Femur (tissue), 1 donor: Measurements from ENCODE around the gene NT5C.

Experiments
- DNase-seq: peaks from one replicate; pipeline ENCODE4 v3.0.0-alpha.2; 2017

NT5C gene

DNA sequence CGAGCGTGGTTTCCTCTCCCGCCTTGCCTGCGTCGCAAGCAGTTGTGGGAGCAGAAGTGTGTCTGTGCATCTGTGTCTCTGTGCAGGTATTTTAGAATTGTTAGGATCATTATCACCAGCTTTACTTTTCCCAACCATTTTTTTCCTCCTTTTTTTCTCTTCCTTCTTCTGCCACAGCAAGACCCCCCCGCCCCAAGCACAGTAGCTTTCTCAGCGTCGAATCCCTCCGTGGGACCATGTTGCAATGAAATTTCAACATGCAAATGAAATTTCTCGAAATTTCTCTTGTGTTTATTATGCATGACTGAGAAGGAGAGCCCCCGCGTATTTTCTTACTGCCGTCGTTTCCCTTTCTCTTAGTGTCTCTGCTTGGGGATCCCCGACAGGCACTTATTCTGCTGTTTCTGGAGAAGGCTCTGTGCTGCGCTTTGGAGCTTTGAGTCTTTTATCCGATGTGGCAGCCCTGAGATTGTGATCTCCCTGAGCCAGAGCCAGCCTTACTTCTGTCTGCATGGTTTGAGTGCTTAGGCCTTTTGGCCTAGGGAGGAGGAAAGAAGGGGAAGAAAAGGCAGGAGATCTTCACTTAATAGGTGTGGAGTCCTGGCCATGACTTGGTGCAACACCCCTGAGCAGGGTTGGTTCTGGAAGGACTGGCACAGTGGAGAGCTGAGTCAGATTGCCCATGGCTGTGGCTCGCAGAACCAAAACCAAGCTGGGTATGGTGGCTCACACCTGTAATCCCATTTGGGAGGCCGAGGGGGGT lies 16.8 kb downstream of the NT5C start:
- DNase-seq: no peak

DNA sequence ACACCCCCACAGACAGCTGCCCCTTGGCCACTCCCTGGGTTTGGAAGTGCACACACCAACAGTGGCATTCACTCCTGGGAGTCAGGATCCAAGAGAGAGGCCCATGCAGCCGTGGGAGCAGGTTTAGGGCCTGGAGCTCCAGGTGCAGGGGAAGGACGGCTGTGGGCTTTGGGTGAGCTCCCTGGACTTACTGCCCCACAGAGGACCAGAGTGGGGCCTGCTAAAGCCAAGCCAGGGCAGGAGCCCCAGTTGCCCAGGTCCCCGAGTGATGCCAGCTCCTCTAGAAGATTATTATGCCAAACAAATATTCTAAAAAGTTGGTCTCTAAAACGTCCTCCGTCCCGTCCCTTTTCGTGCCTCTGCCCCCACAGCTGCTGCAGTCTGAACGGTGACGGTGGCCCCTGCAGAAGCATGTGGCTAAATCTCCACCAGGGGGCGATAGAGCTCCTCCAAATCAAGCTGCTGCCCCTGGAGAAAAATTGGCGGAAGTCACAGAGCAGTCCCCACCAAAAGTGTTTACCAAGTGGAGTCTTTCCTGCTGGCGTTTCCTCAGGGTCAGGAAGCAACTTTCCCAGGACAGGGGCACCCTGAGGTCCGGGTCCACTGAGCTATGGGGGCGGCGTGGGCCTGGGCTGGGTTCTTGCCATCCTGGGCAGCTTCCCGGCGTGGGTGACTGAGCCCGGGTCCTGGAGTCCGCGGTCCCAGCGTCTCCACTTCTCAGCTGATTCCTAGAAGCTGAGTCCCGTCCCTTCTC lies 17.6 kb downstream of the NT5C start:
- peak; percentile 93 for DNase-seq

DNA sequence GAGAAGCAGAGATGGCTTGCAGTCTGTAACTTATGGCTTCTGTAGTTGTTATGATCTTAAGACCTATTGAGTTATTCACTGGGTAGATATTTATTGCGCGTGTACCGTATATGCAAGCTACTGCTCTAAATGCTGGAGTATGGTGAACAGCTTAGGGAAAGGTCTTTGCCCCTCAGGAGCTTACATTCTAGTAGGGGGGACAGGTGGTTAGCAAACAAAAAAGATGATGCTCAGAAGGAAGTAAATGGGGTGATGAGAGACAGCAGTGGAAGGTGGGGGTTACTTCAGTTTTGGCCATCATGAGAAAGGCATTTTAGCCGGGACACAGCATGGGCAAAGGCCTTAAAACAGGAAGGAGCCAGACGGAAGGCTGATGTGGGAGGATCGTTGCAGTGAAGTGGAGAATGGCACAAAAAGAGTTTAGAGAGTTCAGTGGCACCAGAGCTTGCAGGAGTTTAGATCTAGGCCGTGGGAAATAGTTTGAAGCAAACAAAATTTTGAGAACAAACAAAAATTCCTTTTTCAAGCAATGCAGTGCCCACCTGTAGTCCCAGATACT lies 19.7 kb downstream of the NT5C start:
- no peak for DNase-seq

DNA sequence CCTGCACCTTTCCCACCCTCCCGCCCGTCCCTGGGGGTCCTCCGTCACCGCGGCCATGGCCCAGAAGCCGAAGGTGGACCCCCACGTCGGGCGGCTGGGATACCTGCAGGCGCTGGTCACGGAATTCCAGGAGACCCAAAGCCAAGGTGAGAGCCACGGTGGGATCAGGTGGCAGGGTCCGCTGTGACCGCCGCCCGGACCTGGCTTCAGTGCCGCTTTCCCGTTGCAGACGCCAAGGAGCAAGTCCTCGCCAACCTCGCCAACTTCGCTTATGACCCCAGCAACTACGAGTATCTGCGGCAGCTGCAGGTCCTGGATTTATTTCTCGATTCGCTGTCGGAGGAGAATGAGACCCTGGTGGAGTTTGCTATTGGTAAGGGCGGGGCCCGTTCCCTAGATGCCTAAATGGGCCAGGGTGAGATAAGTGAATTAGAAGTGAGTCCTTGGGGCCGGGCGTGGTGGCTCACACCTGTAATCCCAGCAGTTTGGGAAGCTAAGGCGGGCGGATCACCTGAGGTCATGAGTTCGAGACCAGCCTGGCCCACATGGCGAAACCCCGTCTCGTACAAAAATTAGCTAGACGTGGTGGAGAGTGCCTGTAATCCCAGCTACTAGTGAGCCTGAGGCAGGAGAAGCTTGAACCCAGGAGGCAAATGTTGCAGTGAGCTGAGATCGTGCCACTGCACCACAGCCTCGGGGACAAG lies 21.2 kb downstream of the NT5C start:
- no peak for DNase-seq

DNA sequence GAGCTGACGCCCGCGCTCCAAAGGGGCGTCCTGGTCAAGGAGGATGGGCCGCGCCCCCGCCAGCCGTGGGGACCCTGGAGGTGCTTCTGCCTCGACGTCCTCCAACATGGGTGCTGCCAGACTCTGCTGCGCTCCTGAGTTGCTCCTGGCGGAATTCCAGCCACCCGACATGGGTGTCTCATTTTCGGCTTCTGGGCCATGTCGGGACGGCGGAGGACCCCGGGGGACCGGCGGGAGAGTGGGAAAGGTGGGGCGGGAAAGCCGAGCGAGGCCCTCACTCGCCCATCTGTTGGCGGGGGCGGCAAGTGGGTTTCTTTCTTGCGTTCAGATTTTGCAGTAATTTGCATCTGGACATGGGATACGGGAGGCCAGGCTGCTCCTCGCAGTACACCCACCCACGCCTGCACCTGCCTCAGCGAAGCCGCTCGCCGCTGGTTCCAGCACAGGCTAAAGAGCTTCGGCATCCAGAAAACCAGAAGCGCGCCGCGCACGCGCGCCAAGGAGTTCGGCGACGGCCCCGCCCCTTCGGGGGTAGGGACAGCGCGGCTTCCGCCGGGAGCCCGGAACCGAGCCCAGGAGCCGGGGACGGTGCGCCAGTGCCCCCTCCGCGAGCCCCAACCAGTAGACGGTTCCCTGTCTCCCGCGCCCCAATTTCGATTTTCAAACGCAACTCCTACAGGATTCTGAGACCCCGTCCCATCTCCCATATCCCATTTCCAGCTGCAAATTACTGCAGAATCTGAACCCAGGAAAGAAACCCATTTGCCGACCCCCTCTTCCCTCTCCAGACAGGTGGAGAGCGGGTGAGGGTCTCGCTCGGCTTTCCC lies 21.9 kb downstream of the NT5C start, which contains the start of gene ARMC7:
Gene ARMC7, plus strand, starts transcription at position 563 of the 827 bp plus-strand sequence. CDS start 320 bp downstream, outside the sequence.
- peak; percentile 93 for DNase-seq

DNA sequence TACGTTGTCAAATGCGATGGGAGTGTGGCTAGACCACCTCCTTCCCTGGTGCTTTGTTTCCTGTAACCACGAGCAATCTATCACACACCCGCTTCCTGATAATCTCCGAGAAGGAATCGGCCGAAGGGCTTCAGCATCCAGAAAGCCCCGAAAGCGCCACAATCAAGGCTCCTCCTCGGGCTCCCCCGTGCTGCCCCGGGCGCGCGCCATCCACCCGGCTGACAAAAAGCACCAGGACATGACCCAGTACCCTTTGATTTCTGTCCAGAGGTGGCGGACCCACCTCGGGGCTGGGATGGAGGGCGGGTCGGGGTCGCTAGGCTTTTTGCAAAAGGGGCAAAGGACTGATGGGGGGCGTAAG lies 22.5 kb downstream of the NT5C start:
- no peak for DNase-seq

DNA sequence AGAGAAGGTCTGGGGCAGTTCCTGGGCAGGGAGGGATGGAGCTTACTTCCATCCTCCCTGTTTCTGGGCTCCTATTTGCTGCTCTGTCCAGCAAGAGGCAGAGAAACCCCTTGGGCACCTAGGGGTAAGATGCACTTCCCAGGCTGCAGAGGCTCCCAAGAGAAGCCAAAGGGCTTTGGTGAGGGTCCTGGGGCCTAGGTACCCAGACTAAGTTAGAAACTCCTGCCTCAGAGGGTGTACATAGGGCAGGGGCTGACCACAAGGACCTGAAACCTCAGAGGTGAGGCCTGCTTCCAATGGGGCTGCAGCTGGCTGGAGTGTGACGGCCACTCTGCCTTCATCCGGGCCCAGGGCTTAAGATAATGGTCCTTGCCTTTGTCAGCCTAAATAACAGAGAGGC lies 23.3 kb downstream of the NT5C start:
- DNase-seq: no peak

DNA sequence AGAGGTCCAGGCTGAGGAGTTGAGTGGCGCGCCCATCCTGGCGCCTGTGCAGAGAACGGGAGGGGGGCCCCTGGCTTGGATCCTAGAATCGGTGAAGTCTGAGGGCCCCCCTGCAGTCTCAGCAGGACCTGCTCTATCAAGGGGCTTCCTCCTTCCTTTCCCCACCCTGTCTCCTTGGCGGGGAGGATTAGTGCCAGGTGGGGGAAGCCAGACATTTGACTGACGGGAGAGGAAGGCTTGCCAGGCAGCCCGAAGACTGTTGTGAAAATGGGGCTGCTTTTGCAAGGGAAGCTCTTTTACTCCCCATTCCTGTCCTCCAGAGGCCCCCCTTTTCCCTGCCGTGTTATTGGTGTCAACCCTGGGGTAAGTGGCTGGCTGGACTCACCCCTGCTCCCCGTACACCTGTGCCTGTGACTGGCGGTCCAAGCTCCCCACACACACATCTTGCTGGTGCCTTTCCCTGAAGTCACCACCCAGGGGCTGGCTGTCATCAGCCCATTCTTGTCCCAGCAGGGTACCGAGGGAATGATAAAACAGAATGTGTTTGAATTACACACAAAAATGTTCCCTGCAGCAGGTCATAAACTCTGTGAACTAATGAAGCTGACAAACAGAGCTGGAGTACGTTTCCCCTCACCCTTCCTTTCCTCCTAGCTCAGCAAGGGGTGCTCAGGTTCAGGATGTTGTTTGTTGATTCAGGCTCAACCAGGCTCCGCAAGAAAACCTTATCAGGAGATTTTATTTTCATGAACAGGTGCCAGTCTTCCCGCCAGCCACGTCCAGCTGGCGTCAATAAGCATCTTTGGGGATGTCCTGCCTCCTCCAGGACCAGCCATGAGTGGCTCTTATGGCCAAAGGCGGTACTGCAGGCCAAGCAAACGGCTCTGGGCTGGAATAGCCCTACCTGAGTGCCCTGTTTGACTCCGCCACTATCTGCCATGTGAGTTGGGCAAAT lies 26.1 kb downstream of the NT5C start:
- no peak for DNase-seq

DNA sequence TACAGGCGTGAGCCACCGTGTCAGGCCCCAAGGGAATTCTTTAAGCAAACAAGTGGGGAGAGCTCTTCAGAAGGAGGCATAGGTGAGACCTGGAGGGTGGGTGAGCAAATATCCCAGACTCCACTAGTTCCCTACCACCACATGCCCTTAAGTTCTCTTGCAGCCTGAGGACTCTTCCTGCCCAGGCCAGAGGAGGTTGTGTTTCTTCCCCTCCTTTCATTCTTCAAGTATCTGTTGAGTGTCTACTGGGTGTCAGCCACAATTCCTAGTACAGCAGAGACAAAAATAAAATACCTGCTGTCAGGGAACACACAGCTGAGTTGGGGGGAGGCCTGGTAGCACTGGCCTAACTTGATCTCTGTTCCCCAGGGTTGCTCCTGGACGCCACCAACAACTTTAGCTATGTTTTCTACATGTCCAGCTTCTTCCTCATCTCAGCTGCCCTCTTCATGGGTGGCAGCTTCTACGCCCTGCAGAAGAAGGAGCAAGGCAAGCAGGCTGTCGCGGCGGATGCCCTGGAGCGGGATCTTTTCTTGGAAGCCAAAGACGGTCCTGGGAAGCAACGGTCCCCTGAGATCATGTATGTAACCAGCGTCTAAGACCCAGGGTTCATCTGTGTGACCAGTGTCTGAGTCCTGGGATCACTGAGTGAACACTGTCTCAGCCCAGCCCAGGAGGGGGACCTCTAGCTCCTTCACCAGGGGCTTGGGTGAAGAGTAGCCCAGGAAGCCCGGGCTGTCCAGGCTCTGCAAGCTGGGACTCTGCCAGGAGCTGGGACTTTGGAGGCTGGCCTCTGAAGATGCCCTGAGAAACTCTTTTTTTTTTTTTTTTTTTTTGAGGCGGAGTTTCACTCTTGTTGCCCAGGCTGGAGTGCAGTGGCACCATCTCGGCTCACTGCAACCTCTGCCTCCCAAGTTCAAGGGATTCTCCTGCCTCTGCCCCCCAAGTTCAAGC lies 27.7 kb downstream of the NT5C start:
- no peak for DNase-seq

DNA sequence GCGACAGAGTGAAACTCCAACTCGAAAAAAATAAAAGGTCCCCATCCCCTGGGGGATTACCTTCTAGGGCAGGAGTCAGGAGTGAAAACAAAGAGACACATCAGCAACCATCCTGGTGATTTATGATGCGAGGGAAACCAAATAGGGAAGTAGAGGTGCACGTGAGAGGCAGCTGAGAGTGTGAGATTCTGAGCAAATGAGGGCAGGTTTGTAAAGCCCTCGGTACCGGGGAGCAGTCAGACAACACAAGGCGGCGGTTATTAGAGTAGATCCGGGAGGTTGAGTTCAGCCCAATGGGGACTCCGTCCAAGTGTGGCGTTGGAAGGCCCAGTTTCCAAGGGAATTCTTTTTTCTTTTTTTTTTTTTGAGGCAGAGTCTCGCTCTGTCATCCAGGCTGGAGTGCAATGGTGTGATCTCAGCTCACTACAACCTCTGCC lies 29.1 kb downstream of the NT5C start:
- no peak for DNase-seq

DNA sequence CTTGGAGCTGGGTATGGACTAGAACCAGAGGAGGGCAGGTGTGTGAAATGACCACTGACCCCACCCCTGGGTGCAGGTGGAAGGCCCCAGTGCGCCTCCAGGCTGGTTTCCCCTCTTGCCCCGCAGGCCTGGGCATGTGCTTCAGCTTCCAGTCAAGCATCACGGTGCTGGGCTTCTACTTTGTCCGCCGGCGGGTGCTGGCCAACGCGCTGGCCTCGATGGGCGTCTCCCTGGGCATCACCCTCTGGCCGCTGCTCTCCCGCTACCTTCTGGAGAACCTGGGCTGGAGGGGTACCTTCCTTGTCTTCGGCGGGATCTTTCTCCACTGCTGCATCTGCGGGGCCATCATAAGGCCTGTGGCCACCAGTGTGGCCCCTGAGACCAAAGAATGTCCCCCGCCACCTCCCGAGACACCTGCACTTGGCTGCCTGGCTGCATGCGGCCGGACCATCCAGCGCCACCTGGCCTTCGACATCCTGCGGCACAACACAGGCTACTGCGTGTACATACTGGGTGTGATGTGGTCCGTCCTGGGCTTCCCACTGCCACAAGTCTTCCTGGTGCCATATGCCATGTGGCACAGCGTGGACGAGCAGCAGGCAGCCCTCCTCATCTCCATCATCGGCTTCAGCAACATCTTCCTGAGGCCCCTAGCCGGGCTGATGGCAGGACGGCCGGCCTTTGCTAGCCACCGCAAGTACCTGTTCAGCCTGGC lies 31.5 kb downstream of the NT5C start:
- DNase-seq: no peak

DNA sequence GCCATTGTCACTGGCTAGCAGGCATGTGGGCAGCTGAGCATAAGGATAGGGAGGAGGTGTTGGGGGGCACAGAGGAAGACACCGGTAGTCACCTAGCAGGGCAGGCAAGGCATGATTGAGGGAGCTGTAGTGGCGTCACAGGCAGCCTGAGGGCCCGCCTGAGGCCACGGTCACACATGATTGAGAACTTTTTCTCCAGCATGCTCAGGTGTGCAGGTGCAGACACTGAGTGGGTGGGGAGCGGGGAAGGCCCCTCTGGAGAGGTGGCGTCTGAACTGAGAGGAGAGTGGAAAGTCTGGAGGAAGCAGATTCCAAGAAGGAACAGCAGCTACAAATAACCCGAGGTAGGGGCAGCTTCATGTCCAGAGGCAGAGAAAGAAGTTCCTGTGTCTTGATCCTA lies 32.7 kb downstream of the NT5C start:
- no peak for DNase-seq

DNA sequence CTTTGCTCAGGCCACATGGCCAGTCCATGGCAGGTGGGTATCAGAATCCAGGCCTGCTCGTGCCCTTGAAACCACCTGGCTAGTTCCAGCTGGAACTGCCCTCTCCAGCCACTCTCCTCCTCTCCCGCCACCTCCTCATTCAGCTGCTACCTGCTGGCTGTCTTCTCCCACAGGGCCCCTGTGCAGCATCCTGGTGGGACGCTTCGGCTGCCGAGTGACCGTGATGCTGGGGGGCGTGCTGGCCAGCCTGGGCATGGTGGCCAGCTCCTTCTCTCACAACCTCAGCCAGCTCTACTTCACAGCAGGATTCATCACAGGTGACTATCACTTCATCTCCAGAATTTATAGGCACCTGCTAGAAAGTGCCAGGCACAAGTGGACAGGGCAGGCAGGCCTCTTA lies 33.7 kb downstream of the NT5C start:
- no peak for DNase-seq

DNA sequence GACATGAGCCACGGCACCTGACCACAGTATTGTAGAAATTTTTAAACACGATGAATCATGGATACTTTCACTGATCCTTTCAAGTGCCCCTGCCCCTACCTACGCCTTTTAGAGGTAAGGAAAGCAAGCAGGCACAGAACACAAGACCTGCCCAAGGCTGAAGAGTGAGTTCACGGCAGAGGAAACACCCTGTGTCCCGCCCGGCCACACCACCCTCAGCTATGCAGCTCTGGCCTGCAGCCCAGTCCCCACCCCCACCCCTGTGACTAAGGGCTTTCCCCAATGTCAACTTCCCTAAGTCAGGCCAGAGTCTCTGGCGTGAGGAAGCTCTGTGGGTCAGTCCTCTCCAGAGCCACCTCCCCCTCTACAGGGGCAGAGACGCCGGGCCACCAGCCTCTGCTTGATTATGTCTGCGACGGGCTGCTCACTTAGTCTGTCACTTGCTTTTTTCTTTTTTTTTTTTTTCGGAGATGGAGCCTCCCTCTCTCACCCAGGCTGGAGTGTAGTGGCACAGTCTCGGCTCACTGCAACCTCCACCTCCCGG lies 35.4 kb downstream of the NT5C start:
- DNase-seq: peak; percentile 80

DNA sequence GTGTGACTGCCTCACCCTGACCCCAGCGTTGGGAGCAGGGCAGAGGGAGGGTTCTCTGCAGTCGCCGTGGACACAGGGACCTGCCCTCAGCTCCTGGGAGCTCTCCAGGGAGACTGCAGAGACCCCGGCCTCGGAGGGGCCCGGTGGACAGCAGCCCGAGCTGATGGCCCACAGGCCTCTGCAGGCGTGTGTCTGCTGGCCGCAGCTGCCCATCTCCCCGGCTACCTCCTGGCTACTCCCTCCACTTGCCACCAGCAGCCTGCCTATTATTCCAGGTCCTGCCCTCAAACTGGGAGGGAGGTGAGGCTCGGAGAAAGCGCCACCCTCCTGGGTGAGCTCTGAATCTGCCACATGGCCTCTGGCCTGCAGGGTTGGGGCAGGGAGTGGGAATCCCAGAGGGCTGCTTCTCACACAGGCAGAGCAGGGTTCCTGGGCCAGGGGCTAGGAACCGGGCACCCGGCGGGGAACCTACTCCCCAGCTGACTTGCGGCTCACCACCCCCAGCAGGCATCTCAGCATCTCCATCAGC lies 36.6 kb downstream of the NT5C start:
- no peak for DNase-seq

DNA sequence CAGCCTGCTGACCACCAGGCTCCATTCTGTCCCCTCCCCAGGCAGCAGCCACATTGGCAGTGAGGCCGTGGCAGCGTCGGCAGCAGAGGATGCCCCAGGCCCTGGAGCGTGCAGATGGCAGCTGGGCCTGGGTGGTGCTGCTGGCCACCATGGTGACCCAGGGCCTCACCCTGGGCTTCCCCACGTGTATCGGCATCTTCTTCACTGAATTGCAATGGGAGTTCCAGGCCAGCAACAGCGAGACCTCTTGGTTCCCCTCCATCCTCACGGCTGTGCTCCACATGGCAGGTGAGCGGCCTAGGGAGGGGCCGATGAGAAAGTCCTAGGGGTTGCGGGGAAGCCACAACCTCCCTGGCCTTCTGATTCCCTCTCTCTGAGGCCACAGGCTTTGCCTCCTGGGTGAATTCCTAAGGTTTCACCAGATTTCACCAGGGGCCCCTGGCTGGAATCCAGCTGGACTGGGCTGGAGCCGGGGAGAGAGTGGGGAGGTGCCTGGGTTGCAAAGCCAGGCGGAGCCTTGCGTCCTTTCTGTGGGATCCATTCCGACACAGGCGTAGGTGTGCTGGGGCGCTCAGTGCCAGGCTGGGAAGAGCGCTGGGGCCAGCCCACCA lies 37.9 kb downstream of the NT5C start:
- no peak for DNase-seq

DNA sequence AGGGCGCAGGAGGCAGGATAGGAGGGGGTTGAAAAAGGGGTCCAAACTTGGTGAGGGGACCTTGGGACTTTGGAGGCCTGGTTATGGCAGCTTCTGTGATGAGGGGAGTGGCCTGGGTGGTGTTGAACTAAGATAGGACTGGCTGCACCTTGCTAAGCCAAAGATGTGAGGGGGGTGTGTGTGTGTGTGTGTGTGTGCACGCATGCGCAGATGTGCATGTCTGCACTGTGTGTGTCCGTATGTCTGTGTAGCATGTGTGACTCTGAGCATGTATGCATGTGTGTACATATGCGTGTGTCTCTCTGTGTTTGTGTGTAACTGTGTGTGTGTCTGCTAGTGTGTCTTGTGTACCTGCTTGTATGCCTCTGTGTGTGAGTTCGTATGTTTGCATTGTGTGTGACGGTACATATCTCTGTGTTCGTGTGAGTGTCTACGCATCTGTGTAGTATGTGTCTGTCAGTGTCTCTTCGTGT lies 39.7 kb downstream of the NT5C start:
- DNase-seq: no peak
